GM19239 (cell line): ENCODE results near the gene SPRYD3.
A peak's percentile ranks its signal among the peaks of the same experiment; 100 is the strongest.

ENCODE experiments used
- DNase-seq: peaks from one replicate; pipeline ENCODE4 v3.0.0; 2011; ENCODE audit warnings: low spot score; ENCODE audit not compliant: insufficient read length
- FAIRE-seq: peaks from 2 replicates; lab custom pipeline; 2011; peaks lifted over from hg19 to GRCh38; lab: Jason Lieb, UNC

Gene SPRYD3

DNA sequence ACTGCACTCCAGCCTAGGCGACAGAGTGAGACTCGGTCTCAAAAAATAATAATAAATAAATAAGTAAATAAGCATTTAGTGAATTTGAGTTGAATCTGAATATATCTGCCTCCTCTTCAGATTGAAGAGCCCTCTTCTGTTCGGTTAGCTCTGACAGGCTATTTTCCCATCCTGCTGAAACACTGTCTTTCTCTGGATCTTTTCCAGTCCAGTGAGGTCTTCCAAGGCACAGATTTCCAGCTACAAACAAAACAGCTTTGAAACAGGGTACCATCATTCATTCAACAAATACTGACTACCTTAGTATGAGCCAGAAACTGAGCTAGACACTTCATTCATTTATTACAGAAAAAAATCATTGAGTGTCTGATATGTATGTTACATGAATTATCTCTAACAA lies 7.2 kb upstream of the SPRYD3 start:
- FAIRE-seq (no peak), DNase-seq (no peak)

- FAIRE-seq: no peak
- DNase-seq: no peak
Measured at GRCh38 chr12:53082637-53083175, 3.5 kb upstream of the SPRYD3 start.

DNA sequence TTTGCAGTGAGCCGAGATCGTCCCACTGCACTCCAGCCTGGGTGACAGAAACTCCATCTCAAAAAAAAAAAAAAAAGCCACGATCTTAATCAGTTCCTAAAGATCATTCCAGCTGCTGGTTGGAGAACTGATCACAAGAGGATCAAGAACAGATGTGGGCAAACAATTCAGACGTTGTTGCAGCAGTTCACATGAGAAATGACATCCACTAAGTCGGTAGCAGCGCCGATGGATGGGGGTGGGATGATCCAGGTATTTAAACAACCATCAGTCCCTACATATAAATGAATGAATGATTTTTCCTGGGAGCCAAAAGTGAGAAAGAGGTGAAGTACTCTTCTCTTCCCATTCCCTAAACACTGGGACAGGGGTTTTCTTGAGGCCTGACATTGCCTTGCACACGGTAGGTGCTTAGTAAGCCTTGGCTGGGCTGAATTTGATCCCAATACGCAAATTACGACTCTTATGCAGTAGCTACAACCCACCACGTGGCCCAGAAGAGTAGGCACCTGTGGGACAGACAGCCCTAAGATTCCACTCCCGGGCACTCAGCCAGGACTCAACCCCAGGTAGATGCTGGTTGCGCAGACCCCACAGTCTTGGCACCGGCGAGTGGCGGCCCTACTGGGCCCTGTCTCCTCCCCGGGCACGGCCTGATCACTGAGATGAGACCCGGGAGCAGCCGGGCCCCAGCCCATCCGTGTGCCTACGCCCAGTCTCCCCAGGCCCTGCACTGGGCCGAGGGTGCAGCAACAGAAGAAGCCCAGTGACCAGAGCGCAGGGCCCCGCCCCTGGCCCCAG lies 565 bp downstream of the SPRYD3 start:
- no peak for FAIRE-seq

GRCh38 chr12:53077030-53077429 lies 2.2 kb downstream of the SPRYD3 start:
- no peak for FAIRE-seq

More for the DNA sequence above, 565 bp downstream of the SPRYD3 start:
- DNase-seq: peak; percentile 40

DNA sequence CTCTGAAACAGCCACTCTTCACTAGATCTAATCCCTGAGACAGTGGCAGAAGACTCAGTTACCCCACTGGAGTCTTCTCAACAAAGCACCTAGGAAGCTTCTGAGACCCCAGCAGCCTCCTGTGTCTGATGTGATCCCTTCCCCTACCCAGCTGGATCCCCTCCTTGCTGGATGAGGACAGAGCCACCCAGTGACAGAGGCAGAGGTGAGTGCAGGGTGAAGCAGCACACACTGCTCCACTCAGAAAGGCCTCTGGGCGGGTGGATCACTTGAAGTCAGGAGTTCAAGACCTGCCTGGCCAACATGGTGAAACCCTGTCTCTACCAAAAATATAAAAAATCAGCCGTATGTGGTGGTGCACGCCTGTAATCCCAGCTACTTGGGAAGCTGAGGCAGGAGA lies 2.7 kb downstream of the SPRYD3 start:
- no peak for DNase-seq
- no peak for FAIRE-seq

More at GRCh38 chr12:53077030-53077429, 2.2 kb downstream of the SPRYD3 start:
- DNase-seq: no peak

- no peak for DNase-seq
- no peak for FAIRE-seq
Measured at GRCh38 chr12:53074999-53075370, 4.2 kb downstream of the SPRYD3 start.

DNA sequence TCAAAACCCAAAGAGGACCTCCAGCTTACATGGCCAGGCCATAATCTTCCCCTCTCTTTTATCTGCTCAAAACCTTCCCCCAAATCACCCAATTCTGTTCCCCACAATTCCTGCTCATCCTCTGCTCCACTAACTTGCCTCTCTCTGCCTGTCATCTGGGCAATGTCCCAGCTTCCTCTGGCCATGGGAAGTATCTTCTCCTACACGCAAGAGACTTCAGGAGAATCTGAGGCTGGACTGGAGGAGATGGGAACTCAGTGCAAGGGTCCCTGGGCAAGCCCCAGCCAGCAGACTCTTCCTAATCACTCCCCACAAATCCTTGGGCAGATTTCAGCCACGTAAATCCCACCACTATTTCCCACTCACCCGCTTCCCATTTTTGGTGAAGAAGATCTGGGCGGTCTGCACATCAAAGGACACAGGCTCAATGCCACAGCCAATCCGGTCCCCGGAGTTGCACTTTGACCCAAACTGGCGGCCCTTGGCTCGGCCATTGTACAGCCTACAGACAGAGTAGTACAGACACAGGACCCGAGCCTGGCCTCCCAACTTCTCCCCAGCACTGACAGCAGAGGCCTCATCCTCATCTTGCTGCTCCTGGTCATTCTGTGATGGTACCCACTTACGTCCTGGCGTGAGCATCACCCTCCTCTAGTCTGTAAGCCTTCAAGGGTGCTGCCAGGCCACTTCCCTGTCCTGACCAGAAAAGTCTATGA lies 4.7 kb downstream of the SPRYD3 start:
- FAIRE-seq: no peak
- no peak for DNase-seq

DNA sequence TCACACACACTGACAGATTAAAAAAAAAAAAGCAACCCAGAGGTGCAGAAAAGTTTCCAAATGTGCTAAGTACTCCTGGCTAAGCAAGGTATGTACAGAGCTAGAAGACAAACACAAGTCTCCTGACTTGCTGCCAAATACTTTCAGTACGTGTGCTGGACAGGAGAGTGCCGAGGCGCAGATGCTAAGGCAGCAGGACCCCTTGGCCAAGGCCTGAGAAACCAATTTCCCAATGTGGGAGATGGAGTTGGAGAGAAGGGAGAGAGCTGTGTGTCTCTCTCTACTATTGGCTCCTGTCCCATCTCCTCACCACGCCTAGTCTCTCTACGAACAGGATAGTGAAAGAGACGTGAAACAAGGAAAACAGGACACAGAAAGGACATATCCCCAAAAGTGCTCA lies 5.3 kb downstream of the SPRYD3 start:
- DNase-seq (no peak), FAIRE-seq (no peak)

DNA sequence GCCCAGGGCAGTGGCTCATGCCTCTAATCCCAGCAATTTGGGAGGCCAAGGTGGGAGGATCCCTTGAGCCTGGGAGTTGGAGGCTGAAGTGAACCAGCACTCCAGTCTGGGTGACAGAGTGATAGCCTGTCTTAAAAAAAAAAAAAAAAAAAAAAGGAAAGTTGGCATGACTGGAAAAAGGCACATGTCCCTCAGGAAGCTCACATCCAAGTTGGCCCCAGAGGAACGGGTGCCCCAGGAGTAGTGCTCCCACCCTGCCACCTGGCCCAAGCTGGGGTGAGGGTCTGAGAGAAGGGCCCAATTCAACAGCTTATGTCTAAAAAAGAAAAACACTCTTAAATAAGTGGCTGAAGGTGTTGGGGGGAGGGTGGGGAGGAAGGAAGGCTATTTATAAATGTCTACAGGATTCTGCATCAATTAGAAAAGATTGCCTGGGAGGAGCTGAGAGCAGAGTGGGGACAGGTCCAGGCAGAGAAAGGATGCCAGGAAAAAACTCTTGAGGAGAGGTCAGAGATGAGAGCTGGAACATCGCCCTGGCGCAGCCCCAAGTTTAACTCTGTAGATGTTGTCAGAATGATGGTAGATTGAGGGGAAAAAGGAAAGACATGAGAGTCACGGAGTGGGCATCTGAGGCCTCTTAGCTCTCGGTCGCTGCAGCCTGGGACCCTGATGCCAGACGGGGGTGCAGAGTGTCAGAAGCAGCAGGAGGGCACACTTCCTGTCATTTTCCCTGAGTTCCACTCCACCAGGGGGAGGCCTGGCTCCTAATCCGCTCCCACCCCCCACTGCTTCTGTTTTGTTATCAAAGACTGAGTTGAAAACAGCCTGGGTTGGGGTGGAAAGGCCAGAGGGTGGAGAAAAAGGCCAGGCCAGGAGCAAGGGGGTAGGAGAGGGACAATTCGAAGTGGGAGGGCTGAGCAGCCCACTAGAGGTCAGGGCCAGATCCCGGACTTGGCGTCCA lies 7.3 kb downstream of the SPRYD3 start:
- no peak for DNase-seq
- no peak for FAIRE-seq

GRCh38 chr12:53070877-53071492 lies 8.2 kb downstream of the SPRYD3 start:
- no peak for FAIRE-seq

GRCh38 chr12:53069621-53070410 lies 9.4 kb downstream of the SPRYD3 start:
- DNase-seq (no peak), FAIRE-seq (no peak)

More at GRCh38 chr12:53070877-53071492, 8.2 kb downstream of the SPRYD3 start:
- no peak for DNase-seq

DNA sequence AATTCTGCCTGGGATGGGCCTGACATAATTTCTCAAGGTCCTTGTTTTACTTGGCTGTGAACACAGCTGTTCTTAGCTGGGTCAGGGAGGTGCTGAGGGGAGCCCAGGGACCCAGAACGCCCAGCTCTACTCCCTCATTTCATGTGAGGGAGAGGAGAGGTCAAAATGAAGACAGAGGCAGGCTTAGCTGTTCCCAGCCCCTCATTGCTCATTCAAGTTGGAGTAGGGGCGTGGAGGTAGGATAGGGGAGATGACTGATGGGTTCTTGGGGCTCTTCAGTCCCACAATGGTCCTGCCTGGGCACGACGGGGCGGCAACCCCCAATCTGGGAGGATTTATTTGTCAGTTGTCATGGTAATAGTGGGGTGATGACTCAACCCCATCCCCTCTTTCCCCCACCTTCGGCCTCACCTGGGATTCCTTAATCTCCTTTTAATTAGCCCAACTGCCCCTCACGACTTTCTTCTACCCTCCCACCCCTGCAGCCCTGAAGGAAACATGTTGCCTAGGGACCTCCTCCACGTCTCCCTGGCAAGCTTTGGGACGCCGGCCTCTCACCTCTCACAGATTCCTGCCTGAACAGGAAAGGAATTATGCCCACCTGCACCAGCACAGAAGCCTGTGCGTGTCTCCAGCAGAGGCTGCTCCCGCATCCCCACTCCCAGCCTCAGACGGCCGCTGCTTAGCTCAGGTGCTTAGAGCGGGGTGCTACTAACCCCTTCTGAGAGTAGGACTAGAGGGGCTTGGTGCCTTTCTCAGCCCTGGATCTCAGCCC lies 10.2 kb downstream of the SPRYD3 start:
- DNase-seq (no peak), FAIRE-seq (no peak)

- no peak for DNase-seq
- no peak for FAIRE-seq
Measured at GRCh38 chr12:53067993-53068770, 11.0 kb downstream of the SPRYD3 start.

GRCh38 chr12:53067074-53067992 lies 11.9 kb downstream of the SPRYD3 start:
- FAIRE-seq: no peak
- DNase-seq: no peak

DNA sequence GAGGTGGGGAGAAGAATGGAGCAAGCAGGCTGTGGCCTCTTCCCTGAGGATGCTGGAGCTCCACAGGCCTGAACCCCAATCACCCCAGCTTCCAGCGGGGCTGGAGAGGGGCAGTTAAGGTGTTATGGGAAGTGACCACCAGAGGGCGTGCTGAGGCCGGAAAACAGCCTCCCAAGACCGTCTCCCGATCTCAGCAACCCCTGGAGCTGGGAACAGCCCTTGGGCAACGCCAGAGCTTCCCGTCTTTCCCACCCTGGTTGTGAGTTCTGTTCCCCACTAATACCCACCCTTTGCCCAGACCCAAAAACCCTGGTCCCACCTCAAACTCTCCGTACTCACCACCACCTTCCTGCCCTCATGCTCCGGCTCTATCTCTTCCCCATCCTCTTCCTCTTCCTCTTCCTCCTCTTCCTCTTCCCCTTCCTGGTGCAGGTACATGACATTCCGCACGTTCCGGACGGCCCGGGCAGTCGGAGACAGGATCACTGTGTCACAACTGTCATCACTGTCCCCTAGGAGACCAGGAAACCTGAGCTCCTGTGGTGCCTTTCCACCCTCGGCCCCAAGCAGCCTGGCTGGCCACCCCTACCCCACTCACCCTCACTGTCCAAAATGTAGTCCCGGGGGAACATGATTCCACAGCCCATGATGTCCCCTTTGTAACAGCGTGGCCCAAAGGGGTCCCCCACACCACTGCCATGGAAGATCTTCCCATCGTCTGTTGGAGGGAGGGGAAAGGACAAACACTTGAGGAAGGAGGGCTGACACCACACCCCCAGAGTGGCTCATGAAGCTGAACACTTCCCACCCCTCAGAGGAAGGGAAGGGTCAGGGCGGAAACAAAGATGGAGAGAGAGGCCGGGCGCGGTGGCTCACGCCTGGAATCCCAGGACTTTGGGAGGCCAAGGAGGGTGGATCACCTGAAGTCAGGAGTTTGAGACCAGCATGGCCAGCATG lies 12.9 kb downstream of the SPRYD3 start:
- FAIRE-seq (peak; percentile 83), DNase-seq (peak; percentile 87)
